K562 (cell line): ENCODE results near the gene PLEKHF1.

Source experiments
- ATF1 ChIP-seq, 2 experiments: fragments of 450-650 bp in 1 of 2; IDR thresholded peaks; 2 replicates each; pipeline ENCODE4 v1.6.1; 2016; ENCODE audit warnings: missing compliant biosample characterization in 1 of 2, missing genetic modification characterization in 1 of 2
- GABPA ChIP-seq: fragments of 200-800 bp; sonication (Bioruptor generic); conservative IDR thresholded peaks from 2 replicates; pipeline ENCODE4 v1.6.1; 2016; ENCODE audit warnings: low read depth, missing genetic modification characterization, missing compliant biosample characterization
- POLR2A ChIP-seq: fragments of 450-650 bp; conservative IDR thresholded peaks from 2 replicates; pipeline ENCODE4 v1.6.1; 2016
- ZNF133 ChIP-seq: fragments of 250-450 bp; sonication (Bioruptor Pico); IDR thresholded peaks from 2 replicates; pipeline ENCODE4 v1.4.0; 2020; ENCODE audit warnings: mild to moderate bottlenecking
- TF ChIP-seq, protein P1 (sequence below): sonication (generic); formaldehyde crosslinking; IDR thresholded peaks from 2 replicates; pipeline ENCODE4 v1.8.1; 2023; ENCODE audit warnings: missing genetic modification reagents, mild to moderate bottlenecking, borderline replicate concordance
- TF ChIP-seq, protein P2 (sequence below): sonication (generic); formaldehyde crosslinking; IDR thresholded peaks from 2 replicates; pipeline ENCODE4 v1.8.1; 2023; ENCODE audit warnings: mild to moderate bottlenecking, missing genetic modification reagents
- TF ChIP-seq, protein P3 (sequence below), 3 experiments: IDR thresholded peaks in 2 of 3; conservative IDR thresholded peaks in 1 of 3; 2 replicates each; pipeline ENCODE4 v1.5.1; 2011 to 2012; ENCODE audit warnings: low read length in 3 of 3, mild to moderate bottlenecking in 3 of 3, control low read depth in 2 of 3, improper control_type of control experiment in 1 of 3, inconsistent platforms in 1 of 3, low read depth in 1 of 3, mixed read lengths in 1 of 3, moderate library complexity in 1 of 3; ENCODE audit not compliant: insufficient read depth in 2 of 3
- TF ChIP-seq, protein P4 (sequence below): sonication (generic); formaldehyde crosslinking; IDR thresholded peaks from 2 replicates; pipeline ENCODE4 v1.9.0; 2022; ENCODE audit warnings: mild to moderate bottlenecking, missing genetic modification reagents

DNA sequence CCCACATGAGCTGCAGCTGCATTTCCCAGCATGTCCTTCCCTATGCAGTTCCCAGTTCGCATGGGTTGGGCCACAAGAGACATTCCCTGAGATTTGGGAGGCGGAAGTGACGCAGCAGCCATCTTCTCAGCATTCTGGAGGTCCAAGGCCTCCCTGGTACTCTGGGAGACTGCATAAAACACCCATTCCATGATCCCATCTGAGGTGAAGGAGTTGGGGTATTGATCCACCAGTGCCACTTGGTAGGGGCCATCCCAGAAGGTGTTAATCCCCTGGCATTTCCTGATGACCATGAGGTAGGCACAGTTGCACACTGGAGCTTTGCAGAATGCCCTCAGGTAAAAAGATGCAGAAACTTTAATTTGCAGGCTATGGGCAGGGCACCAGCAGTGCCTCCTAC, 33.8 kb upstream of the PLEKHF1 start:
- TF ChIP-seq, protein P1, sequence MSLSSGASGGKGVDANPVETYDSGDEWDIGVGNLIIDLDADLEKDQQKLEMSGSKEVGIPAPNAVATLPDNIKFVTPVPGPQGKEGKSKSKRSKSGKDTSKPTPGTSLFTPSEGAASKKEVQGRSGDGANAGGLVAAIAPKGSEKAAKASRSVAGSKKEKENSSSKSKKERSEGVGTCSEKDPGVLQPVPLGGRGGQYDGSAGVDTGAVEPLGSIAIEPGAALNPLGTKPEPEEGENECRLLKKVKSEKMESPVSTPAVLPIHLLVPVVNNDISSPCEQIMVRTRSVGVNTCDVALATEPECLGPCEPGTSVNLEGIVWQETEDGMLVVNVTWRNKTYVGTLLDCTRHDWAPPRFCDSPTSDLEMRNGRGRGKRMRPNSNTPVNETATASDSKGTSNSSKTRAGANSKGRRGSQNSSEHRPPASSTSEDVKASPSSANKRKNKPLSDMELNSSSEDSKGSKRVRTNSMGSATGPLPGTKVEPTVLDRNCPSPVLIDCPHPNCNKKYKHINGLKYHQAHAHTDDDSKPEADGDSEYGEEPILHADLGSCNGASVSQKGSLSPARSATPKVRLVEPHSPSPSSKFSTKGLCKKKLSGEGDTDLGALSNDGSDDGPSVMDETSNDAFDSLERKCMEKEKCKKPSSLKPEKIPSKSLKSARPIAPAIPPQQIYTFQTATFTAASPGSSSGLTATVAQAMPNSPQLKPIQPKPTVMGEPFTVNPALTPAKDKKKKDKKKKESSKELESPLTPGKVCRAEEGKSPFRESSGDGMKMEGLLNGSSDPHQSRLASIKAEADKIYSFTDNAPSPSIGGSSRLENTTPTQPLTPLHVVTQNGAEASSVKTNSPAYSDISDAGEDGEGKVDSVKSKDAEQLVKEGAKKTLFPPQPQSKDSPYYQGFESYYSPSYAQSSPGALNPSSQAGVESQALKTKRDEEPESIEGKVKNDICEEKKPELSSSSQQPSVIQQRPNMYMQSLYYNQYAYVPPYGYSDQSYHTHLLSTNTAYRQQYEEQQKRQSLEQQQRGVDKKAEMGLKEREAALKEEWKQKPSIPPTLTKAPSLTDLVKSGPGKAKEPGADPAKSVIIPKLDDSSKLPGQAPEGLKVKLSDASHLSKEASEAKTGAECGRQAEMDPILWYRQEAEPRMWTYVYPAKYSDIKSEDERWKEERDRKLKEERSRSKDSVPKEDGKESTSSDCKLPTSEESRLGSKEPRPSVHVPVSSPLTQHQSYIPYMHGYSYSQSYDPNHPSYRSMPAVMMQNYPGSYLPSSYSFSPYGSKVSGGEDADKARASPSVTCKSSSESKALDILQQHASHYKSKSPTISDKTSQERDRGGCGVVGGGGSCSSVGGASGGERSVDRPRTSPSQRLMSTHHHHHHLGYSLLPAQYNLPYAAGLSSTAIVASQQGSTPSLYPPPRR (CRISPR knock-in tag) = no peak
- TF ChIP-seq ZNF133 (CRISPR knock-in tag) = no peak
- TF ChIP-seq, protein P2, sequence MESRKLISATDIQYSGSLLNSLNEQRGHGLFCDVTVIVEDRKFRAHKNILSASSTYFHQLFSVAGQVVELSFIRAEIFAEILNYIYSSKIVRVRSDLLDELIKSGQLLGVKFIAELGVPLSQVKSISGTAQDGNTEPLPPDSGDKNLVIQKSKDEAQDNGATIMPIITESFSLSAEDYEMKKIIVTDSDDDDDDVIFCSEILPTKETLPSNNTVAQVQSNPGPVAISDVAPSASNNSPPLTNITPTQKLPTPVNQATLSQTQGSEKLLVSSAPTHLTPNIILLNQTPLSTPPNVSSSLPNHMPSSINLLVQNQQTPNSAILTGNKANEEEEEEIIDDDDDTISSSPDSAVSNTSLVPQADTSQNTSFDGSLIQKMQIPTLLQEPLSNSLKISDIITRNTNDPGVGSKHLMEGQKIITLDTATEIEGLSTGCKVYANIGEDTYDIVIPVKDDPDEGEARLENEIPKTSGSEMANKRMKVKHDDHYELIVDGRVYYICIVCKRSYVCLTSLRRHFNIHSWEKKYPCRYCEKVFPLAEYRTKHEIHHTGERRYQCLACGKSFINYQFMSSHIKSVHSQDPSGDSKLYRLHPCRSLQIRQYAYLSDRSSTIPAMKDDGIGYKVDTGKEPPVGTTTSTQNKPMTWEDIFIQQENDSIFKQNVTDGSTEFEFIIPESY = no peak
- TF ChIP-seq, protein P3, sequence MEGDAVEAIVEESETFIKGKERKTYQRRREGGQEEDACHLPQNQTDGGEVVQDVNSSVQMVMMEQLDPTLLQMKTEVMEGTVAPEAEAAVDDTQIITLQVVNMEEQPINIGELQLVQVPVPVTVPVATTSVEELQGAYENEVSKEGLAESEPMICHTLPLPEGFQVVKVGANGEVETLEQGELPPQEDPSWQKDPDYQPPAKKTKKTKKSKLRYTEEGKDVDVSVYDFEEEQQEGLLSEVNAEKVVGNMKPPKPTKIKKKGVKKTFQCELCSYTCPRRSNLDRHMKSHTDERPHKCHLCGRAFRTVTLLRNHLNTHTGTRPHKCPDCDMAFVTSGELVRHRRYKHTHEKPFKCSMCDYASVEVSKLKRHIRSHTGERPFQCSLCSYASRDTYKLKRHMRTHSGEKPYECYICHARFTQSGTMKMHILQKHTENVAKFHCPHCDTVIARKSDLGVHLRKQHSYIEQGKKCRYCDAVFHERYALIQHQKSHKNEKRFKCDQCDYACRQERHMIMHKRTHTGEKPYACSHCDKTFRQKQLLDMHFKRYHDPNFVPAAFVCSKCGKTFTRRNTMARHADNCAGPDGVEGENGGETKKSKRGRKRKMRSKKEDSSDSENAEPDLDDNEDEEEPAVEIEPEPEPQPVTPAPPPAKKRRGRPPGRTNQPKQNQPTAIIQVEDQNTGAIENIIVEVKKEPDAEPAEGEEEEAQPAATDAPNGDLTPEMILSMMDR (IDR thresholded peaks at IDR 0.05 in 2 of 3, conservative IDR thresholded peaks at IDR 0.05 in 1 of 3; ENCODE audit: insufficient read depth in 2 of 3, low read depth in 1 of 3, low read length in 3 of 3) = no peak
- no peak for TF ChIP-seq ATF1 (CRISPR knock-in tag; IDR thresholded peaks at IDR 0.05)
- no peak for TF ChIP-seq ATF1 (tag; IDR thresholded peaks at IDR 0.05)
- TF ChIP-seq, protein P4, sequence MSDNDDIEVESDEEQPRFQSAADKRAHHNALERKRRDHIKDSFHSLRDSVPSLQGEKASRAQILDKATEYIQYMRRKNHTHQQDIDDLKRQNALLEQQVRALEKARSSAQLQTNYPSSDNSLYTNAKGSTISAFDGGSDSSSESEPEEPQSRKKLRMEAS = no peak
- TF ChIP-seq POLR2A = no peak
- no peak for TF ChIP-seq GABPA (tag)
